Measurements from ENCODE around the gene DMPK.

DMPK gene

DNA sequence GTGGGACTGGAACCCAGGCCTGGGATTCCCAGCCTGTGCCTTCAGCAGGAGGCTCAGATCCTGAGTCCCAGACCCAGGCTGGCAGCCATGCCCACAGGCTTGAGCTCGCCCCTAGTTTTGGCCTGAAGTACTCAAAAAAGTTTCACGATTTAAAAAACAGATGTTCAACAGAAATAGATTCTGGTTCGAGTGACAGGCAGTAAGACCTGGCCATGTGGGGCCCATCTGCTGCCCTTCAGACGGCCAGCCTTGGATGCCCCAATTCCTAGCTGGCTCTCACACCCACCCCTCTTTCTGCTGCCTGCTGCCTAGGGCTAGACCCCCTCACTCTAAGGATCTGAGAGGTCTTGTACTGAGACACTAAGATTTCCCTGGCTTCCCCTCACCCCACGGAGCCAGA, 2.8 kb upstream of the DMPK start:
- no peak for DNase-seq

DNA sequence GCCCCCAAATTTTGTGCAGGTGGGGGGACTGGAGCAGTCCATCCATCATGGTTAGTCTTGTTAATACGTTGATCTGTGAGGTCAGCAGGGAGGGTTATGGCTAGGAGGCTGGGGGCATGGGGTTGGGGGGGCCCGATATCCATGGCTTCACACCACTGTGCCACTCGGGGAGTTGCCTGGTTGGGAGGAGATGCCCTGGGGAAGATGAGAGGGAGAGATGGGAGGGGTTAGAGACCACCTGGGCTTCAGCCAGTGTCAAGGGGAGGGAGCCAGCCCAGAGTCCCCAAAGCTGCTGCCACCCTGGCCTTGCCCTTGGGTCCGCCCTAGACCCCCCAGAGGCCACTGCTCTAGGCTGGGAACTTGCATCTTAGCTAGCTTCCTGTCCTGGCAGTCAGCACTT, 1.8 kb upstream of the DMPK start:
- DNase-seq, result no peak

DNA sequence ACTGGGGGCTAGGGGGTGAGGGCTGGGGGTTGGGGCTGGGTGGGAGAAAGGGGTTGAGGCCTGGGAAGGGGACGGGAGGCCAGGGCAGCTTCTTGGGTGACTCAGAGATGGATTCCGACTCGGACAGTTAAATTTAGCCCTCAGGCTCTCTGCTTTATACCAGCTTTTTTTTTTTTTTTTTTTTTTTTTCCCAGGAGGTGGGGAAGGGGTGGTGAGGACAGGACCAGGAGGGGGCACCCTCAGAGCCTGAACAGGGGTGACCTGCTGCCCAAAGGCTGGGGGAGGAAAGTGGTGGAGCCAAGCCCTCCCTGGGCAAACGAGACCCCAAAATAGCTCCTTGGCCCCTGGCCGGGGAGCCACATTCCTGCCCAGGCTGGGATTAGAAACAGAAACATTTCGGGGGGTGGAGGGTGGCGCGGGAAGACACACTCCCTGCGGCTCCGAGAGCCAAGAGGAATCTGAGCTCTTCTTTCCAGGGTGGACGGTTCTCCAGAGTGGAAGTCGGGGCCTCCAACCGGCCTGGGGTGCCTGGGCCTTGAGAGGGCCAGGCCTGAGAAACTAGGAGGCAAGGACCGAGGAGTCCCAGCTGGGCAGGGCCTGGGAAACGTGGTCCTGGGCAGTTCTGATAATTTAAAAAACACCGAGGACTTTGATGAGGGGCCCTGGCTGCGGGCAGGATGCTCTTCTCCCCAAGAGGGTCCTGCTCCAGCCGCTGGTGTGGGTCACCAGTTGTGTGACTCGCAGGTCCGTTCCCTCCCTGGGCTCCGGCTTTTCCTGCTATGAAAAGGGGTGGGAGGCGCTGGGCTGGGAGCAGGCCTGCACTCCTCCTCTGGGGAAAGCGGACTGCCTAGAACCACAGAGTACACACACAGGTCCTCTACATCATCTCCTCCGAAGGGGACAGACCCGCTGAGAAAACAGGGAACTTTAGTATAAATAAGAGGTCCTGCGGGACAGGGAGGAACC, 813 bp upstream of the DMPK start:
- no peak for DNase-seq

DNA sequence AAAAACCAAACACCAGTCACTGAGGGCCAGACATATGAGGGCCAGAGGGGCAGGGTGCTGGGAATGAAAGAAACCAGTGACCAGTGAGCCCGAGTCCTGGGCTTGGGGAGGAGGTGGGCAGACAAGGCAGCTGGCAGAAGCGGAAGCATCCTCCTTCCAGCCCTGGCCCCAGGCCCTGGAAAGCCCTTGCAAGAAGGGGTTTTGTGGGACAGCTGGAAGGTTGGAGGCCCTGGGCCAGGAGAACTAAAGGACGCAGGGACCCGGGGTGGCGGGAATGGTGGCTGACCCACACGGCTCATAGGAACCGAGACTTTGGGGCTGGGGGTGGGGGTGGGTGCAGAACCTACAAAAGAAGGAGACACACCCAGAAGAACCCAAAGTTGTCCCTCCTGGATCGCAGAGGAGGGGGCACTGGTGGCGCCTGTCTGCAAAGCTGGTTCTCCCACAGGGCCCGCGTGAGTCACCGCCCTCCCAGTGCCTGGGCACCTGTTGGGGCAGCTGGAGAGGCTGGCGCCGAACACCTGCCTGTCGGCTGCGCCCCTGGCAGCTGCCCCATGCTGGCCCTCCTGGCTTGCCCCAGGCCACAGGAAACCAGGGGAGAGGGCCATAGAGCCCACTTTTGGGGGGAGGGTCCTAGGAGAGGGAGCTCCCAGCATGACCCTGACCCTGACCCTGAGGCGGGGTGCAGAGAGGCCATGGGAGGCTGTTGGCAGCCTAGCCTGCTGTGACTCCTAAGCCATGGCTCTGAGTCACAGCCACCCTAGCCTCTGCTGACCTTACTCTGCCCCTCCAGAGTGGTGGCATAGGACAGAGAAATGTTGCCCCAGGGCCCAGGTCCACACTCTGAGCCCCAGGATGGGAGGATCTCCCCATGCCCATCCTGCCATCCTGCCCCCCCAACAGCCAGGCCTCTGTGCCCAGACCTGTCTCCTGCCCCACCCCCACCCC, 802 bp downstream of the DMPK start:
- DNase-seq, result peak; percentile 36

DNA sequence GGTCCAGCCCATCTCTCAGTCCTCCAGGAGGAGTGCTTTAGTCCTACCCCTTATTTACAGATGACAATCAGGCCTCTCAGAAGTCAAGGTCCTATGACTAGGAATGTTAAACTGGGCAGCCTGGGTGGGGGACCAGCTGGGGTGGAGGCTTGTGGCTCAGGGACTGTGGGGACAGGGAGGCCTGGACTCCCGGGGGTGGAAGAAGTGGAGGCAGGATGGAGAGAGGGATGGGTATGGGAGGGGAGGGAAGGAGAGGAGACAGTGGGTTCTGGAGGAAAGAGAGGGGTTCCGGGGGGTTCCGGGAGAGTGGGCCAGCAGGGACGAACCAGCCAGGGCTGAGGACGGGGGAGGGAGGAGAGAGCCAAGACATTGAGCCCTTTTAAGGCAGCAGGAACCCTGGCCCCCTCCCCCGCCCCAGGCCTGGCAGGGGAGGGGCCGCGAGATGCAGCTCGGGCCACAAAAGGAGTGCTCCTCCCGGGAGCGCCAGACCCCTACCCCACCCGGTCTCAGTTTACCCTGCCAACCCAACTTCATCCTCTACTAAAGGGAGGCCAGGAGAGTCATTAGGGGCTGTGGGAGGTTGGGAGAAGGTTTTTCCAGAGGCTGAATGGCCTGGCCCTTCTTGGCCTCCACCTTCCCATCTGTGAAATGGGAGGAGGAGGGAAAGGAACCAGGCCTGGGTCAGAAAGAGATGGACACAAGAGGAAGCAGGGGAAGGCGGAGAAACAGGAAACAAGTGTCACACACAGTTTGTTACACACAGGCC, 1.7 kb downstream of the DMPK start:
- no peak for DNase-seq

DNA sequence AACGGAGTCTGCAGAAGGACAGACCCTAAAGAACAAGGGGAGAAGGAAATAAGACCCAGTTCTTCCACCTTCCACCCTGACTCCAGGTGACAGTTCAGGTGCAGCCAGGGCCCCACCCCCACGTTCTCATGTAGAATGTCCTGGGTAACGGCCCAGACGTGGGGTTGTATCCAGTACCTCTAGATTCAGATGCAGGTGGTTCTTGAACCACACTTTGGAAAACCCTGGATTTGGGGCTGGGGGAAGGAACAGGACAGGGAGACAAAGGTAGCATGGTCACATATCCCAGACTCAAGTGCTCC, 2.2 kb downstream of the DMPK start:
- DNase-seq, result no peak

DNA sequence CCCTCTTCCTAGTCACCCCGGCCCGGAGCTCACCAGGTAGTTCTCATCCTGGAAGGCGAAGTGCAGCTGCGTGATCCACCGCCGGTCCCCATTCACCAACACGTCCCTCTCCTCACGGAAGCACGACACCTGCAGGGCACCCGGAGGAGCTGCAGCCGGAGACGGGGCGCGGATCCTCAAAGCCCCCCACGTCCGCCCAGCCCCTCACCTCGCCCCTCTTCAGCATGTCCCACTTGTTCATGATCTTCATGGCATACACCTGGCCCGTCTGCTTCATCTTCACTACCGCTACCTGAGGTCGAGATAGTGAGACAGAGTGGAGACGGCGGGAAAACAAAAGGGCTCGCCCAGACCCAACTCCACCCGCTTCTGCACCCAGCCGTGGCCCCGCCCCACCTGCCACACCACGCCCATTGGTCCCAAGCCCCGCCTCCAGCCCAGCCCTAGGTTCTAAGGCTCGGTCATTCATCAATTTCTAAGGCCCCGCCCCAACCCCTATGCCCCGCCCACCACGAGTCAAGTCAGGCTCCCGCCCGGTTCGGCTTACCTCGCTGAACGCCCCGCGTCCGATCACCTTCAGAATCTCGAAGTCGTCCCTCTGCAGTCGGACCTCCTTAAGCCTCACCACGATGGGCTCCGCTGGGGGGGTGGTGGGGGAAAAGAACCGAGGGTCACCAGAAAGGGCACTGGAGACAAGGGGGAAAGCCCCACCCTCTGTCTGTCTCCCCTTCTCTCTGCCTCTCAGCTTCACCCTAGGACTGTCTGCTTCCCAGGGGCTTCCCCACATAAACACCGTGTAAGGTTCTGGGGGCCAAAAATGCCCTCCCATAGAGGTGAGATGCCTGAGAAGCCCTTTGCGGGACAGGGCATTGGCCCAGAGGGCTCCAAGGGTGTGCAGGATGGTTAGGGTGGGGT, 2.8 kb downstream of the DMPK start:
- DNase-seq, result peak; percentile 52

DNA sequence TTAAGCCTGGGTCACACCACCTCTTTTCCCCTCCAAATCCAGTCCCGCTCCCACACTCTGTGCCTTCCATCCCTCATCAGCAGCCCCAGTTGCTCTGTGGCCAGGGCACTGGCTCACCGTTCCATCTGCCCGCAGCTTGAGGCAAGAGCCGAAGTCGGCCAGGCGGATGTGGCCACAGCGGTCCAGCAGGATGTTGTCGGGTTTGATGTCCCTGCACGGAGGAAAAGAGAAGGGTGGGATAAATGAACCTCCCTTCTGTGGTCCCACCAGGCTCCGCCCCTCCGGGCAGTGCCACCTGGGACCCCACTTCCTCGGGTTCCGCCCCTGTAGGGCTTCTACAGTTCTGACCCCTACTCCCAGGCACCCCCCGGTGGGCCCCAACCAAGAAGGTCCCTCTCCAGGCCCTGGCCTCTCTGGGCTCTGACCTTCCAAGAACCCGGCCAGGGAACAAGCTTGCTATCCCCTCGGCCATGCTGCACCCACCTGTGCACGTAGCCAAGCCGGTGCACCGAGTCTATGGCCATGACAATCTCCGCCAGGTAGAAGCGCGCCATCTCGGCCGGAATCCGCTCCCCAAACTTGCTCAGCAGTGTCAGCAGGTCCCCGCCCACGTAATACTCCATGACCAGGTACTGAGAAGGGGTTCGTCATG, 4.2 kb downstream of the DMPK start:
- no peak for DNase-seq

DNA sequence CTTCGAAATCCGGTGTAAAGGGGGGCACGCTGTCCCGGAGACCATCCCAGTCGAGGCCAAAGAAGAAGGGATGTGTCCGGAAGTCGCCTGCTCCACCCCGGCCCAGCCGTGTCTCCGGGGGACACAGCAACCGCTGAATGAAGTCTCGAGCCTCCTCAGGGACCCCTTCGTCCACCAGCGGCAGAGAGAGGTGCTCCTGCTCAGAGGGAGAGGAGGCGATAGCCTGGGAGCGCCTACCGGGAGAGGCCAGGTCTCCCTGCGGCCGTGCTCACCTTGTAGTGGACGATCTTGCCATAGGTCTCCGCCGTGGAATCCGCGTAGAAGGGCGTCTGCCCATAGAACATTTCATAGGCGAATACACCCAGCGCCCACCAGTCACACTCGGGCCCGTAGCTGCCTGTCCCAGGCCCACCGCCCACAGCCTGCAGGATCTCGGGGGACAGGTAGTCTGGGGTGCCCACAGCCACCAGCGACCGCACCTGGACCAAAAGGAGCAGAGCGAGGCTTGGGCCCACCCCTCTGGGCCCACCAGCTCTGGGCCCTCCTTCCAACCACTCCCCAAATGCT, 4.8 kb downstream of the DMPK start:
- DNase-seq, result no peak

DNA sequence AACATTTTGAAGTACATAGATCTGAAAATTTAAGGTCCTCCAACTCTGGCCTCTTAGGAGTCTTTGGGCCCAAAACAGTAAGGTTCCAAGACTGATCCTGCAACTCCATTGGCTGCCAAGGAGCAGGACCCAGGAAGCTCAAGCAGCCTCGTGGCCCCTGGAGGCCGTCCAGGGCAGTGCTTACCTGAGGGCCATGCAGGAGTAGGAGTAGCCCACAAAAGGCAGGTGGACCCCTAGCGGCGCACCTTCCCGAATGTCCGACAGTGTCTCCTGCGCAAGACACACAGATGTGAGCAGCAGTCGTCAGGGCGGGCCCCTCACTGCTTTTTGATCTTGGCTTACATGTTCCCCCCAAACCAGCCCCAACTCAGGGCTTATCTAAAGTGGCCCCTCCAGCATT, 7.5 kb downstream of the DMPK start:
- no peak for DNase-seq

DNA sequence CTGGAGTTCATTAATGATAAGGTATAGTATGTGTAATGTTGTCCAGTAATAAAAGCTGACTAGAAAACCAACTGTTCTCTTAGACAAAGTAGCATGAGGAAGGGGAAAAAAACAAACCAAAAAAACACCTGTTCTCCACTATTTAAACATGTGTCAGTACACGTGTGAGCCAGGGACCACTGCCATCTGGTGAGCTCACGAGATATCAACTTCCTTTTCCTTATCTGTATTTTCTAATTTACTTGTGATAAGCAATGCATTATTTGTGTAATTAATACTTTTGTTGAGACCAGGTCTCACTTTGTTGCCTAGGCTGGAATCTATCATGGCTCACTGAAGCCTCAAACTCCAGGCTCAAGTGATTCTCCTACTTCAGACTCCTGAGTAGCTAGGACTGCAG, 8.9 kb downstream of the DMPK start:
- DNase-seq, result no peak

DNA sequence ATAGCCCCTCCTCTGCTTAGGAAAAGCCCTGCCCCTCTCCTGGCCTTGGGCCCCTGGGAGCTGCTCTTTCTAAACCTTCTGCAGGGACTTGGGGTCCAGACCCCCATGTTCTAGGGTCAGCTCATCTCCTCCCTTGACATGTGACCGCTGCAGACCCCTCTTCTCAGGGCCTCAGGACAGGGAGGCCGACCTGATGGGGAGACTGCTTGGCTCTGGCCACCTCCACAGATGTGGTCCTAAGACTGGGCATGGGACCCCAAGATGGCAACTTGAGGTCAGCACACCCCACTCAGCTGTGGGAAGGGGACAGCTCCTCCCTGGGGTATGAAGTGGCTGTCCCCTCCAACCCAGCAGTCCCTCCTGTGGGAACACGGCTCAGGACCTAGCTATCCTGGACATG, 9.4 kb downstream of the DMPK start:
- no peak for DNase-seq

DNA sequence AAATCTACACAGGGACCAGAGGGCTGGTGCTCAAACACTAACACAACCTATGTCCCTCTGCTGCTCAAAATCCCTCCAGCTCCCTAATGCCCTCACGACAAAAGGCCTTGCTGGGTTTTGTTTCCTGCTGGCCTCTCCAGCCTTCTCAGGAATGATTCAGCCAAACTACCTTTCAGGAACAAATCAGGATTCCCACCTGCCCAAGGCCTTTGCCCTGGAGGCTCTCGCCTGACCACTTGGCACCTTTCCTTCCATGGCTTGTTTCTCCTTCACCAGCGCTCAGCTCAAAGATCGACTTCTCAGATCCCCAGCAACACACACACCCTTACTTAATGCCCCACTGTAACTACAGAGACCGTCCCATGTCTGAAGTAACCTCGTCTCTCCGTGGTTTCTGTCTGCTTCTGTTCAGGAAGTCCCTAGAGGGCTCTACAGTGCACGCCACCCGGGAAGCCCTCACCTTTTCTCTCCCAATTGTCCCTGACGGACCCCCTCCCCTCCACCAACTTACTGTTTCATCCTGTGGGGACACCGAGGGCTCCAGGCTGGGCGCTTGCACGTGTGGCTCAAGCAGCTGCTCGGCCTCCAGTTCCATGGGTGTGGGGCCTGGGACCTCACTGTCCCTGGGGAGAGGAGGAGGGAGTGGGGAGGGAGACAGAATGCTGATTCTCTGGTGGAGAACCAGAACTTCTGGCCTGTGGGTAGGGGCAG, 10.0 kb downstream of the DMPK start:
- DNase-seq, result no peak

DNA sequence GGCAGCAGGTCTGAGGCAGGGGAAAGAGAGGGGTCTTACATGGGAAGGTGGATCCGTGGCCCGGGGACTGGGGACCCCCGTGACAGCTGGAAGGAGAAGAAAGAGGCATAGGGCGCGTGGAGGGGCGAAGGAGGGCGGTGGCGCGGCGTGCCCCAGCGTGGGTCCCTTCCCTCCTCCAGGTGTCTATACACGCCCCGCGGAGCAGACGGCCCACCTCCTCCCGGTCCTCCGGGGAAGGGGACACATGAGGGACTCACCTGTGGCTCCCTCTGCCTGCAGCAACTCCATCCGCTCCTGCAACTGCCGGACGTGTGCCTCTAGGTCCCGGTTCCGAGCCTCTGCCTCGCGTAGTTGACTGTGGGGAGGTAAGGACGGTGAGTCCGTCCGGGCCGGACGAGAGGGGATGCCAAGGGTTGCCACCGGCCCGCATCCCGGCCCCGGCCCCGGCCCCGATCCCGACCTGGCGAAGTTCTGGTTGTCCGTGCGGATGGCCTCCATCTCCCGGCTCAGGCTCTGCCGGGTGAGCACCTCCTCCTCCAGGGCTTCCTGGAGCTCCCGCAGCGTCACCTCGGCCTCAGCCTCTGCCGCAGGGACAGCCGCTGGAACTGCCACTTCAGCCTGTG, 10.9 kb downstream of the DMPK start:
- DNase-seq, result no peak

DNA sequence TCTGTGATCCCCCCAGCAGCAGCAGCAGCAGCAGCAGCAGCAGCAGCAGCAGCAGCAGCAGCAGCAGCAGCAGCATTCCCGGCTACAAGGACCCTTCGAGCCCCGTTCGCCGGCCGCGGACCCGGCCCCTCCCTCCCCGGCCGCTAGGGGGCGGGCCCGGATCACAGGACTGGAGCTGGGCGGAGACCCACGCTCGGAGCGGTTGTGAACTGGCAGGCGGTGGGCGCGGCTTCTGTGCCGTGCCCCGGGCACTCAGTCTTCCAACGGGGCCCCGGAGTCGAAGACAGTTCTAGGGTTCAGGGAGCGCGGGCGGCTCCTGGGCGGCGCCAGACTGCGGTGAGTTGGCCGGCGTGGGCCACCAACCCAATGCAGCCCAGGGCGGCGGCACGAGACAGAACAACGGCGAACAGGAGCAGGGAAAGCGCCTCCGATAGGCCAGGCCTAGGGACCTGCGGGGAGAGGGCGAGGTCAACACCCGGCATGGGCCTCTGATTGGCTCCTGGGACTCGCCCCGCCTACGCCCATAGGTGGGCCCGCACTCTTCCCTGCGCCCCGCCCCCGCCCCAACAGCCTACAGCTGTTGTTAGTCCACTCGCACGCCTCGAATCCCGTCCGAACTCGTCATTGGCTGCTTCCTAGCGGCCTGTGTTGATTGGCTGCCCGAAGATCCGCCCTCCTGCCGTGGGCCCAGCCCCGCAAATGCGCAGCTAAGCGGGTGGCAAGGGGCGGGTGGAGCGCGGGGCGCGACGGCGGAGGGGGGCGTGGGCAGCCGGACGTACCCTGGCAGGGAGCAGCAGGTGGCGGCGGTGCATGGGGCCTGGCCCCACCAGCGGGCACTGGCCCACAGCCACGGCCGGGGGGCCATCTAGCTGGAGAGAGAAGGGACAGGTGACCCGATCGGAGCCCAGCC, 11.8 kb downstream of the DMPK start:
- peak; percentile 91 for DNase-seq

DNA sequence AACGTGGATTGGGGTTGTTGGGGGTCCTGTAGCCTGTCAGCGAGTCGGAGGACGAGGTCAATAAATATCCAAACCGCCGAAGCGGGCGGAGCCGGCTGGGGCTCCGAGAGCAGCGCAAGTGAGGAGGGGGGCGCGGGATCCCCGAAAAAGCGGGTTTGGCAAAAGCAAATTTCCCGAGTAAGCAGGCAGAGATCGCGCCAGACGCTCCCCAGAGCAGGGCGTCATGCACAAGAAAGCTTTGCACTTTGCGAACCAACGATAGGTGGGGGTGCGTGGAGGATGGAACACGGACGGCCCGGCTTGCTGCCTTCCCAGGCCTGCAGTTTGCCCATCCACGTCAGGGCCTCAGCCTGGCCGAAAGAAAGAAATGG, 12.5 kb downstream of the DMPK start:
- DNase-seq, result no peak

DNA sequence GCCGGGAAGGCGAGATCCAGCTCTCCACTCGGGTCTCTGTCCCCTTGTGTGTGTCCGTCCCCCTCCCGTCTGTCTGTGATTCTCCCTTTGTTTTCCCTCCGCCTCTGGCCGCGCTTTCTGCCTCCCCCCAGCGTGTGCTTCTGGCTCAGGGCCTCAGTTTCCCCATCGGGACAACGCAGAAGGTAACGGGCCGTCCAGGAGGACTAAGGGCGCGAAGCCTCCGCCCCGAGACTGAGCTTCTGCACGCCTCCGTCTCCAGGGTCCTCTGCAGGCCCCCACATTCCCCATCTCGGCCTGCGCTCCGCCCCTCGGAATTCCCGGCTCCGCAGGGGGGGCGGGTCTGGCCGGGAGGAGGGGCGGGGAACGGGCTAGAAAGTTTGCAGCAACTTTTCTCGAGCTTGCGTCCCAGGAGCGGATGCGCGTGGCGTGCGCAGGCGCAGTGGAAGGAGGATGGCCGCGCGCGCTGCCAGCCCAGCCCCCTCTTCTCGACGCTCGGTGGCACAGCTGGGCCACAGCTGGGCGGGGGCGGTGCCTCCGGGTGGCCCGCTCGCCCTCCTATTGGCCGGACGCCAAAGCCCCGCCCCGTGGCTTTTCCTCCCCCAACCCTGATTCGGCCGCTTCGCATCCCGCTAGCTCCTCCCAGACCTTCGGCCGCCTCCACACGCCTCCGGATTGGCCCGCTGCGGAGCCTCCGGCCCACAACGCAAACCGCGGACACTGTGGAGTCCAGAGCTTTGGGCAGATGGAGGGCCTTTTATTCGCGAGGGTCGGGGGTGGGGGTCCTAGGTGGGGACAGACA, 13.1 kb downstream of the DMPK start, which contains the start of gene SIX5:
SIX5 (minus strand) TSS at position 269 of the 799 bp plus-strand sequence. CDS start 408 bp downstream, outside the sequence.
- peak; percentile 79 for DNase-seq

DNA sequence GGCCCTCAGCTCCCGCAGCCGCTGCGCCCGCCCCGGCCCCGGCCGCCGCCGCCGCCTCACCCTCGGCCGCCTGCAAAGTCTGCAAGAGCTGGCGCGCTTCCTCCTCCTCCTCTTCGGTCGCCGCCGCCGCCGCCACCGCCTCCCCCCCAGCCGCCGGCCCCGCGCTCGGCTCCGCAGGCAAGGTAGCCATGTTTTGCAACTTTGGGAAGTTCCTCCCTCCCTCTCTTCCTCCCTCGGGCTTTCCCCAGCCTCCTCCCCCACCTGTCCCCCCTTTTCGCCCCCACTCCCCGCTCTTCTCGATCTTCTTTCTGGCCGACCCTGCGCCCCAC, 13.7 kb downstream of the DMPK start:
- DNase-seq, result no peak

Data from NCI-H1436 treated with DMSO at 0.1 percent for 48 hours (cell line).